Stimulated activated CD8-positive, alpha-beta memory T cell treated with anti-CD3 and anti-CD28 coated beads, Interleukin-4, amount 100 ng/mL, for 24 hours (primary cell): Measurements from ENCODE around the gene TUFM.
"Not testable (repeated sequence)": the region's sequence is repeated elsewhere in the genome, so short reads cannot be mapped to it uniquely, and the experiment has no call there.

Source experiments
- DNase-seq: peaks from one replicate; pipeline ENCODE4 v3.0.0-alpha.2; 2020; ENCODE audit warnings: low read depth

TUFM gene

DNA sequence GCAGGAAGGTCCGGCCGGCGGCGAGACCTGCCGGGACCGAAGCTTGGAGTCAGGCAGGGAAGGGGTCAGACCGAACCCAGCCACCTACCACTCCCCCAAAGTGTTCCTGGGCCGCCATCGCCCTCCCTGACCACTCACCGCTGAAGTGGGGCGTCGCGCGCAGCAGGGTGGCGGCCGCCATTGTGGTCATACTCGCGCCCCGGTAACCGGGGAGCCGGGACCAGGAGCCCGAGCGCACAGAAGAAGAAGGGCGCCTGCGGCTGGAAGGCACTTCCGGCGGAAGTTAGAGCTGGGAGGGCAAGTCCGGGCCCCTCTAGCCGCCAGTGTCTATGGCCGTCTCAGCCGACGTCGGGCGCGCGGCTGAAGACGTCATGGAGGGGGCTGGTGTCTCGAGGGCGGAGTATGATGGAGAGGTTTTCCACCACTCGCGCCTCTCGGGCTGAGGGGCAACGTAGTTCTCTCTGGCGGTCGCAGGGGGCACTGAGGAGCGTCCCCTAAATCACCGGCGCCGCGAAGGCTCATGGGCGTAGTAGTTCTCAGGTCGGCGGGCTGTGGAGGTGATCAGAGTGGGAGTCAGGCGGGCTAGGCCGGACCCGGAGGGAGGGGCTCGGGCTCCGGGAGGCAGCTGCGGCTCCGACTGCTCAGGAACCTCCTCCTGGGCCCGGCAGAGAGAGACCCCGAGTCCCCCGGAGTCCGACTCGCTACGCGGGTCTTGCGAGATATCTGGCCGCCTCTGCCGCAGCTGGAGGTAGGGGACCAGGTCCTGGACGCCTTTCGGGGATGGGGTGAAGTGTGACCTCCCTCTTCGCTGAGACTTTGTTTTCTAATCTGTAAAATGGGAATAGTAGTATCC is at the start of gene TUFM:
TUFM (minus strand) TSS at position 269 of the 853 bp plus-strand sequence; CDS start at position 190, 79 bp downstream.
- DNase-seq = peak; percentile 97

GRCh38 chr16:28895609-28896008 is 49.5 kb upstream of the TUFM start:
- DNase-seq = no peak

DNA sequence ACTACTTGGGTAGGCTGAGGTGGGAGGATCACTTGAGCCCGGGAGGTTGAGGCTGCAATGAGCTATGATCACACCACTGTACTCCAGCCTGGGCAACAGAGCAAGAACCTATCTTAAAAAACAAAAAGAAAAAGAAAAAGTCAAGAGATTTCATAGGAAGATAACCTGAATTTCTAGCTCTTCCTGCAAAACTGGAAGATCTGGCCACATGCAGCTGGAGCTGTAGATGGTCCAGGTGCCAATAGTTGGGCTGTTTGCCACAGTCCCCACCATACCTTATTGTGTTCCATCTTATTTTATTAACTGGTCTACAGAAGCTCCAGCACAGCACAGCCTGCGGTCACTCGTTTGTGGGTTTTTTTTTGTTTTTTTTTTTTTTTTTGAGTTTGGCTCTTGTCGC is 47.1 kb upstream of the TUFM start:
- DNase-seq = no peak

GRCh38 chr16:28891964-28892890 is 46.1 kb upstream of the TUFM start:
- DNase-seq = no peak

GRCh38 chr16:28890355-28890754 is 44.2 kb upstream of the TUFM start:
- DNase-seq = not testable (repeated sequence)

DNA sequence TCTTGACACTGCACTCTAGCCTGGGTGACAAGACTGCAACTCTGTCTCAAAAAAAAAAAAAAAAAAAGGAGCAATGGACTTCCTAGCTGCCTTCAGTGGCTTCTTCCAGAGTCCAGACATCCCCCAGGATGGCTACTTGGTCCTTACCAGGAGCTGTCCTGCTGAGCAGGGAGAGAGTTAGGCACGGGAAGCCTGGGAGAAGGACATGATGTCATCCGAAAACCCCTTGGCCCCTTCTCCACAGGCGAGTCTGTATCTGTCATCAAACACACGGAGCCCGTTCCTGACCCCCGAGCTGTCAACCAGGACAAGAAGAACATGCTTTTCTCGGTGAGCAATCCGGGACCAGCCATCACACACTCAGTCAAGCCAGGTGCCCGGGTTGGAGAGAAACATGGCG is 40.8 kb upstream of the TUFM start:
- no peak for DNase-seq

DNA sequence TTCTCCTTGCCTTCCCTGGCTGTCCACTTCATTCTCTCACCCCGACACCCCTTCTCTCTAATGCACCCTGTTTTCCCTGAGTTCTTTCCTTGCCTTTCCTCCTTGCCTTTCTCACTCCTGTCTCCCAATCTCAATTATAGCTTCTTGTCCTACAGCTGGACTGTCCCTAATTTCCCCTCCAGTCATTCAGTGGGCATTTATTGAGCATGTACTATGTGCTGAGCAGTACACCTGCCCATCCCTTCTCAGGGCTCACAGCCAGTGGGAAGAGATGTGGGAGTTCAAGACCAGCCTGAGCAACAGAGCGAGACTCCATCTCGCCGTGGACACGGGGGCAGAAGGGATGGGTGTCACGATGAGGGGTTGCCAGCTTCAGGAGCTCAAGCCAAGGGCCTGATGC is 37.9 kb upstream of the TUFM start:
- no peak for DNase-seq

- no peak for DNase-seq
Observed at GRCh38 chr16:28883221-28883996, 37.3 kb upstream of the TUFM start.

DNA sequence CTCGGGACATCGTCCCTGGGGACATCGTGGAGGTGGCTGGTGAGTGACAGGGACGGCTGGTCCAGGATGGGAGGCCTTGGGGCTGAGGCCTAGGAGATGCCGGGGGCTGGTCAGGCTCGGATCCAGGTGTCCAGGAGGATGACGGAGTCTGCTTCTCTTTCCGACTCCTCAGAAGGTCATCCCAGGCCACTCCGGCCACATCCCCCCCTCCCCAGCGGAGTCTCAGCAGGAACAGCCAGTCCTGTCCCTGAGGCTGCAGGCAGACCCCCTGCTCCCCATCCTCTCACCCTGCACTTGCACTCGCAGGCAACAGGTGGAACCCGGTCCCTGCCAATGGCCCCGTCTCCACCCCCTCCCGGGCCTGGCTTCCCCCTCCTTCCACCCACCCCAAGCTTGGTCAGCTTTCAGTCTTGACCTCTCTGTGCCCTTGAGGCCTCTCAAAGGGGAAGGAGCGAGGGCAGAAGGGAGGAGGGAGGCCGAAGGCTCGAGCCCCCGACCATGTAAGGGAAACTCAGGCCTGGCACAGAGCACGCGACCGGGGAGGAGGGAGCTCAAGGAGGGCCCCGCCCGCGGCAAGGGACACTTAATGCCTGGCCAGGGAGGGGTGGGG is 36.5 kb upstream of the TUFM start:
- DNase-seq = no peak

DNA sequence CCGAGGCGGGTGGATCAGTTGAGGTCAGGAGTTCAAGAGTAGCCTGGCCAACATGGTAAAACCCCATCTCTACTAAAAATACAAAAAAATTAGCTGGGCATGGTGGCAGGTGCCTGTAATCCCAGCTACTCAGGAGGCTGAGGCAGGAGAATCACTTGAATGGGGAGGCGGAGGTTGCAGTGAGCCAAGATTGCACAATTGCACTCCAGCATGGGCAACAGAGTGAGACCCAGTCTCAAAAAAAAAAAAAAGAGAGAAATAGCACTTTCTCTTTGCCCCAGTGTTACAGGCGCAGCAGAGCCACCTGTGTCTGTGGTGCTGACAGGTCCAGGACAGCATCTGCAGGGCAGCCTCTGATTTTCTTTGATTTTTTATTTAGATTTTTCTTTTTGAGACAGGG is 35.4 kb upstream of the TUFM start:
- DNase-seq = not testable (repeated sequence)

DNA sequence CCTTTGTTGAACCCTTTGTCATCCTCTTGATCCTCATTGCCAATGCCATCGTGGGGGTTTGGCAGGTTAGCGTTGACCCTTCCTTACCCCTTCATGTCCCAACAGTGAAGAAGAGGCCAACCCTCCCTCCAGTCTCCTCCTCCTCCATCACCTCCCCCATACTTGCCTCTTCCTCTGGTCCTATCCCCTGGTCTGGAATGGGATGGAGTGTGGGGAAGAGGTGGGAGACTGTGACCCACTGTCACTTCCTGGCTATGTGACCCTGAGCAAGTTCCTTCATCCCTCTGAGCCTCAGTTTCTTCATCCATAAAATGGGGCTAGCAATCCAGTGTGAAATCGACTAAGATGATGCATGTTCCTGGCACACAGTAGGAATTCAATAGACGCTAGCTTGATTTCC is 34.8 kb upstream of the TUFM start:
- DNase-seq = no peak

DNA sequence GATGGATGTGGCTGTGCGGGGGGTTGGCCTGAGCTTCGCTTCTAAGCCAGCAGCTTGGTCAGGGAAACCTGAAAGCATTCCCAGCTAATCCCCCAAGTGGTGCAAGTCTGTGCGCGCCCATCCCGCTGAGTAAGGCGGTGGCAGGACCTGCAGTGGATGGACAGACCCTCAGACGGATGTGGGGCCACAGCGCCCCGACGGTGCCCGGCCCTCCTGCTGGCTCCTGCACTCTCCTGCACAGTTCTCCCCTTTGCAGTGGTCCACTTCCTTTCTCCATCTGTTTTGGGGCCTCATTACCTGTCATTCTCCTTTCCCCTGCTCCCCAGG is 34.4 kb upstream of the TUFM start:
- no peak for DNase-seq

DNA sequence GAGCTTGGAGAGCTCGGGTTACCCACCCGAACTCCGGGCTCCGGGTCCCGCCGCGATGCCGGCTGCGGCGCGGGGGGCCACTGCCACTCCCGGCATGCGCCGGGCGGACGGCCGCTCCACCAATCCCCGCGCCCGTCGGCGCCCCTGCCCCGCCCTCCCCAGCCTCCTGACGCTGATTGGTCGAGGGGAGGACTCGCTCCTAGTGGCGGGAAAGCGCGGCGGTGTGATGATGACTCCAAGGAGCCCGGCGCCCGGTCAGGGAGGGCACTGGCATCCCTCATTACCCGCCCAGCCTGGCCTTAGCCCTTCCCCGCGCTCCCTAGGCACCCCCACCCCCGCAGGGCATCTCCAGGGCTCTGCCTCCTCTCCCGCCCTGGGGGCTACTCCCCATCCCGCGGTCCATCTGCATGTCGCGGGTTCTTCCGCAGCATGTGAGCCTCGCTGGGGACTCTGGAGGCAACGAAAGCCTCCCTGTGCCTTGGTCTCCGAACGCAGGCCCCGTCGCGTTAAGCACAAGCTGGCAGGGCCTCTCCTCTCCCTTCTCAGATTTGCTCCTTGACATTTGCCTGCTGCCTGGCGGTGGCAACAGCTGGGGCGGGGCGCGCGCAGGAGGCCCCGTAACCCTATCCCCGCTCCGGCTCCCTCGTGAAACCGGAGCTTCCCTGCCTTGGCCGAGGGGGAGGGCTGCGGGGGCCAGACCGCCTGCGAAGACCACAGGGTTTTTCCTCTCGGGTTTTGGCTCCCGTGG is 33.9 kb upstream of the TUFM start:
- DNase-seq = peak; percentile 90

DNA sequence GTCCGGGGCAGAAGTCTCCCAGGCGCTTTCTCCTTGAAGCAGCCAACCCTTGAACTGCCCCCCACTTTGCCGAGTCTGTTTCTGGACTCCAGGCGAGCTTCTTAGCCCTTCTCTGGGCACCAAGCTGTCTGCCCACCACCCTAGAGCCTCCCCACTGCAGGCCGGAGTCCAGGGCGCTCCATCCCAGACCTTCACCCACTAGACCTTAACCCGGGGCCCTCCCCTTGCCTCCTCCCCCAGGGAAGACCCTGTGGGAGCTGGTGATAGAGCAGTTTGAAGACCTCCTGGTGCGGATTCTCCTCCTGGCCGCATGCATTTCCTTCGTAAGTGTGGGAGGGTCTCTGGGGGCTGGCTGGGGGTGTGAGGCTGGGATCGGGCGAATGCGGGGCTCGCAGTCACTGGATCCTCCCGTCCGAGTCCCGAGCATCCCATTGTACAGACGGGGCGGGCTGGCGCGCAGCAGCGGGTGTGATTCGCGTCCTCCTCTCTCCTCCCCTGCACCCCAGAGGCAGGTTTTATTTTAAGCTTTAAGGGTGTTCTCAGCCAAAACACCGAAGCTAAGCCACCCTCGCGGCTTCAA is 33.2 kb upstream of the TUFM start:
- DNase-seq = no peak

DNA sequence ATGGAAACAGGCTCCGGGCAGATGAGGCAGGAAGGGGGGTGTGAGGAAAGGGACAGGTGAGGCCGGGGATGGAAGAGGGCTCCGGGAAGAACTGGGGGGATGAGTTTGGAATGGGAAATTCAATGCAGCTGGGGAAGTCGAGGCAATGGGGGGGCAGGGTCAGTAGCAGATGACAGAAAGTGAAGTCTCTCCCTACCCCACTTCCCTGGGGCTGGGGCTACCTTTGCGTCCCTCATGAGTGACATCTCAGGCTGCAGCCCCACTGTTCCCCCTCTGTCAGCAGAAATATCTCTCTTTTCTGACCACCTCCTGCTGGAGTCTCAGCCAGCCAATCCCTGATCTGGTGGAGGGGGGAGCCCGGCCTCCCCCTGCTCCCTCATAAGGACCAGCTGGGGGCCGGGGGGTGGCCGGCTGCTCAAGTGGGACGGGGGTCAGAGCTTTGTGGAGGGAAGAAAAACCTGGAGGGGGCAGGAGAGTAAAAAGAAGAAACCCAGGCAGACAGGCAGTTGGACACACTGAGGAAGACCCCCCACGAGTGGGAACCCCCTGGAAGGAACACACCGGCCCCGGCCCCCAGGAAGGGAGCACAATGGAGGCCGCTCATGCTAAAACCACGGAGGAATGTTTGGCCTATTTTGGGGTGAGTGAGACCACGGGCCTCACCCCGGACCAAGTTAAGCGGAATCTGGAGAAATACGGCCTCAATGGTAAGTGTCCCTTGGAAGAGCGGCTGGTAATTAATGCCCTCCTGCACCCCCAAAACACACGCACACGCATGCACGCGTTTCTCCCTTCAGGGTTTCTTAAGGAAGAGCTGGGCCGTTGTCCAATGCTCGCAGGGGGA is 32.2 kb upstream of the TUFM start, which contains the start of gene ATP2A1:
ATP2A1 (plus strand) TSS at position 406 of the 844 bp plus-strand sequence; CDS start at position 590, 184 bp downstream.
- DNase-seq = no peak

GRCh38 chr16:28877655-28878000 is 31.5 kb upstream of the TUFM start:
- no peak for DNase-seq

DNA sequence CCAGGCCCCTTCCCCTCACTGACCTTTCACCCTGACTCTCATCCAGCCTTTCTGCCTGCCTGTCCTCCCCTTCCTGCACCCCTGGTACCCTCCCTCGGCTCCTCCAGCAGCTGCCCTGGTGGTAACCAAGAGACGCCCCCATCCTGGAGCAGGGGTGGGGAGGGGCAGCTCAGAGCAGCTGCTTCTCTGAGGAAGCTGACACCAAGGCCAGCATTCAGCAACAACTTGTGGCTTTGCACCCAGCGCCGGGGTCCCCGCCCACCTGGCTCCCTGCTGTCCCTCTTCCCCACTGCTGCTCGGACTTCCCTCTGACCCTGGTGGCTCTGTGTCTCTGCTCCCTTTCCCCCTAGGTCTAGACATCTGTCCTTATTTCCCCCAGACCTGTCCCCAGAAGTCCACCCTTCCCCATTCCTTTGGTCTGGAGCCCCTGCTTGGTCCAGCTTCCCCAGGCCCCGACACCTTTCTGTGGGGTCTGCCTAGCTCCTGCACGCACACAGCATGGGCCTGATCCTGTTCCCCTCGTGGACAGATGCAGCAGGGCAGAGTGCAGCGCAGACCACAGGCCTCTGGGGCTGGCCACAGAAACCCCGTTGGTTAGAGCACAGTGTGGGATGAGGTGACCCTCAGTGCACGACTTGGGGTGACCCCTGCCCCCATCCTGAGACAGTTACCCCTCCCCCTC is 31.0 kb upstream of the TUFM start:
- DNase-seq = no peak

DNA sequence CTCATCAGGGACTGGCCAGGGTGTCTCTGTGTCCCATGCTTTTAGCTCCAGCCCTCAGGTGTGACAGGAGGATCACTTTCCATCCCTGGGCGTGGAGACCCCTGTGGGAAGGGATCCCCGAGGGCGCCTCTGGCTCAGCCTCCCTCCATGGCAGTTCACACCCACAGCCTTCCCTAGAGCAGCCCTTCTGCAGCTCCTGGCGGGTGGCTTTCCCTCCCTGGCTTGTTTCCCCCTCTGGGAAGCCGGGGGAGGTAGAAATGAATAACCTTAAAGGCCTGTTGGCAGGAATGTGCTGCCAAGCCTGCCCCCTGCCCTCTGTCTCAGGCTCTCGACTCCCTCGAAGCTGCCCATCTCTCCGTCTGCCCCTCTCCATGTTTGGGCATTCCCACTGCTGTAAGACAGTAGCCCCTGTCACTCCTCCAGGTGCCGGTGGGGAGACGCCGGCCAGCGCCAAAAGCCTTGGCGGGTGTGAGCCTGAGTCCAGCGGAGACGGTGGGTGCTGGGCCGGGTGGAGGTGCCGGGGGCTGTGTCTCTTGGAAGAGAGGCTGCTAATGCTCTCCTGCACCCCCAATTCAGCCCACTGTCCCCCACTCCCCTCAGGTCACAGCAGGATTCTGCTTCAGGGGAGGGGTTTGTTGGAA is 30.0 kb upstream of the TUFM start:
- no peak for DNase-seq
